AG08396 (cell line): Measurements from ENCODE around the gene ZSWIM6.
"Not testable (repeated sequence)": the region's sequence is repeated elsewhere in the genome, so short reads cannot be mapped to it uniquely, and the experiment has no call there.

ENCODE experiments used
- DNase-seq: peaks from one replicate; pipeline ENCODE4 v3.0.0; 2012; ENCODE audit warnings: low spot score, mixed read lengths

The ZSWIM6 gene

GRCh38 chr5:61407706-61408270, 75.7 kb downstream of the ZSWIM6 start:
- DNase-seq = no peak

GRCh38 chr5:61408476-61409168, 76.6 kb downstream of the ZSWIM6 start:
- DNase-seq = peak; percentile 96

DNA sequence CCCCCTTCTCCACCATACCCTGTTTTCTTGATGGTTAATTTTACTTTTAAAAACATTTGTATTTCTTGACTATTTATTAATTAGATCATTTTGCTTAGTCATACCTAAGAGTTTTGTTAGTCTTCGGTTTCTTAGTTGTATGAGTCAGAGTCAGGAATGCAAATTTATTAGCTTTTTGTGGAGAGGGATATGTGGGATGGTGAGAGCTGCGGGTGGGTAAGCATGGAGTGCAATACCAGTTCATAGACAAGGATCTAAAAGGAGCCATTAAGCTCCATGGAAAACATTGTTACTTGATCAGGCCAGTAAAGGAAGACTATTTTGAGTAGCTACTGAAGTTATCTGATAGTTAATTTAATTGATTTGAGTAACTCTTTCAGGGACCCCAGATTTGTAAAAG, 77.5 kb downstream of the ZSWIM6 start:
- DNase-seq = peak; percentile 73

DNA sequence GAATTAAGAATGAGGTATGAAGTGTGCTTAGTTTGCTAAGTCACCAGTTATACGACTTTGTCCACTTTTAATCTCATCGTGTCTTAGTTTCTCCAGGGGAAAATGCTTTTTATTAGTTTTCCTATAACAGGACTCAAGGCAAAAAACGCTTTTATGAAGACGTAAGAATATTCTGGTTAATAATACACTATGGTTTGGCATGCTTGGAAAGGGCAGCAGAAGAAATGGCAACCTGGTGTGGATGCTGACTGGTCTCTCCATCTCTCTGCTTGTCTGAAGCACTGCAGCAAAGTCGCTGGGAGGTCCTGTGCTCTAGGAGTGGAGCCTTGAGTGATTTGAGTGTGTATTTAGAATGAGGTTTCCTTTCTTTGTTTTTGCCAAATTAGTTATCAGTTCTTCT, 78.8 kb downstream of the ZSWIM6 start:
- no peak for DNase-seq

- DNase-seq = no peak
Observed at GRCh38 chr5:61412361-61412760, 80.3 kb downstream of the ZSWIM6 start.

DNA sequence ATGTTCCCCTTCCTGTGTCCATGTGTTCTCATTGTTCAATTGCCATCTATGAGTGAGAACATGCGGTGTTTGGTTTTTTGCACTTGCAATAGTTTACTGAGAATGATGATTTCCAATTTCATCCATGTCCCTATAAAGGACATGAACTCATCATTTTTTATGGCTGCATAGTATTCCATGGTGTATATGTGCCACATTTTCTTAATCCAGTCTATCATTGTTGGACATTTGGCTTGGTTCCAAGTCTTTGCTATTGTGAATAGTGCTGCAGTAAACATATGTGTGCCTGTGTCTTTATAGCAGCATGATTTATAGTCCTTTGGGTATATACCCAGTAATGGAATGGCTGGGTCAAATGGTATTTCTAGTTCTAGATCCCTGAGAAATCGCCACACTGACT, 81.1 kb downstream of the ZSWIM6 start:
- not testable (repeated sequence) for DNase-seq

GRCh38 chr5:61414806-61415205, 82.7 kb downstream of the ZSWIM6 start:
- no peak for DNase-seq

- no peak for DNase-seq
Observed at GRCh38 chr5:61416010-61416409, 84.0 kb downstream of the ZSWIM6 start.

DNA sequence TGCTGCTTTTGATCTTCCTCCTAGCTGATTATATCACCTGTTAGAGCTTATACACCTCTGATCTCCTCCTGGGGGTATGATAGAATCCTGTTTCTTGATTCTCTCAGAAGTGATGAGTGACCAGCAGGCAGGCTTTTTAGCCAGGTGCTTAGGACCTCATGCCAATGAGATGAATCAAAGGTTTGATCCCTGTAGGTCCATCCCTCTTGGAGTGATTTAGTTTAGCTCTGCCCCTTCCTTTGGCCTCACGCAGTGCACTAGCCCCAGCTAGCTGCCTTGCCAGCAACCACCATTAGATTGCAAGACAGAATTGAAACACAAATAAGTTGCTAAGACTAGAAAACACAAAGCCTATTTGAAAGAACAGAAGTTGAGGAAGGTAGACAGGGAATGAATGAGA, 84.4 kb downstream of the ZSWIM6 start:
- no peak for DNase-seq

DNA sequence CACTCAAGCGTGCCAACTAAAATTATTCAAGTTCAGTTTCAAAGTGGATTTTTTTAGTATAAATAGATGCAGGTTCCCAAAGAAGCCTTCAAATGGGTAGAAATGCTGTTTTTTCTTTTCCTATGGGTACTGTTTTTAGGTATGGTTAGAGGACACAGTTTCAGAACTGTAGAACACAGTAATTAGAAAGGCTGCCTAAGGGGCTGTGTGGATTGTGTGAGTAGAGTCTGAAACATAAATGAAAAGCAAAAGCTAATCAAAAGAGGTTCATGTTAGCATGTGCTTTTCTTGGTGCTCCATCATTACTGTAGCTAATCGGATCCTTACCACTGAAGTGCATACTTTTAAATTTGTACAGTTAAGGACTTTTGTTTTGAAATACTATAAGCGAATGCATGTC, 85.3 kb downstream of the ZSWIM6 start:
- no peak for DNase-seq

DNA sequence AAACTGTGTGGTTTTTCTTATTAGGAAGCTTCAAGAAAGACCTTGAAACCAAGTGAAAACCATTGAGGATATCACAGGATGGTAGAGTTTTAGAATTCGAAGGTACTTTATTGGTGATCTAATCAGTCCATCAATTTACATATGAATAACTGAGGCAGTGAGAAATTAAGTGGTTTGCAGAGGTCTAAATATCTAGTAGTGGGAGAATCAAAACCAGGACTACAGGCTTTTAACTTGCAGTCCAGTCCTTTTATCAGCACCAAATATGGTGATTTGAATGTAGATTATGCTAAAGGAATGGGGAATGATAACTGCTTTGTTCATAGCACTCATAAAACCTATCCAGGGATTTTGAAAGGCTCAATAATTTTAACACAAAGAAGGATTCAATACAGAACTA, 85.8 kb downstream of the ZSWIM6 start:
- DNase-seq = no peak

DNA sequence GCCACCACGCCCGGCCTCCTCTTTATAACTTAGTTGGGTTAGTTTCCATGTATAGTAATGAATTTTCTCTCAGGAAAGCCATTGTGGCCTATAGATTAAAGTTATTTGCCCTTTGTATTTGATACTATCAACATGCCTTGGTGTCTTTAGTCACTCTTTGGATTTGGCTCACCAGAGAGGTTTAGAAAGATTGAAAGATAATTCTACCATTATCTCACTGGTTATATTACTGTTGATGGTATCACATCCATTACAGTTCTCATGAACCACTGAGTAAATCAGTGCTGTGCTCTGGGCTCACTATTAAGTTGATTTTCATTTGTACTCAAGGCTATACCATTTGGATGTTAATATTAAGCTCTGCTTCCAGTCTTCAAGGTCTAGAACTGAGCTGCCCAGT, 87.0 kb downstream of the ZSWIM6 start:
- DNase-seq = no peak

DNA sequence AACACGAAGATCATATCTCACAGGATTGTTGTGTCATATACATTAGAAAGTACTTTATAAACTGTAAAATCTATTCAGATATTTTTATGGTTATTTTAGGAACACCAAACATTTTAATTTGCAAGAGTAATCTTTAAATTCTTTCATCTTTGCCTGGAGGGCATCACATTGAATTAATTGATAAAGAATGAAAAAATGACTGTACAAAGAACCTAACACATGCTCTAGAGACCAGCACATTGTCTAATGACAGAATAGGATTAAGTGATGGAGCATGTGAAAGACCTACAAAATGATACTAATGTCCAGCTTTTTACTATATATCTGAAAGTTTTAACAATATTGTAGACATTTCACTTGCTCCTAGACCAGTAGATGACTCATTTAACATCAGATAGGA, 88.0 kb downstream of the ZSWIM6 start:
- DNase-seq = no peak

- not testable (repeated sequence) for DNase-seq
Observed at GRCh38 chr5:61421262-61421661, 89.2 kb downstream of the ZSWIM6 start.

GRCh38 chr5:61423487-61424145, 91.6 kb downstream of the ZSWIM6 start:
- DNase-seq = no peak

GRCh38 chr5:61425918-61426317, 93.9 kb downstream of the ZSWIM6 start:
- DNase-seq = no peak

DNA sequence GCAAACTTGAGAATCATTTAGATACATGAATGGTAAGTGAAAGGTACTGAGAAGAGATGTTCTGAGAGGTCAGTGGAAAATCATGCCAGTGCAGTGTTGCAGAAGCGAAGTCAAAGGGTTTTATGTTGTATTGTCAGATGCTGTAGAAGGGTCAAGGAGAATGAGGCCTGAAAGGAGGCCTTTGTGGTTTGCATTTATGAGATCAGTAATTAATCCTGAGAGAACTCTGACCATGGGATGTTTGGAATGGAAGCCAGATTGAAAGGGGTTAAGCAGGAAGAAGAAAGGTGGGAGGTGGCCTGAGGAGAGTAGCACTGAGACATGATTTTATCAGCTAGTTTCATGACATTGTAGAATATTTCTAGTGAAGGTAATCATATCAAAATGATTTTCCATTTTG, 97.8 kb downstream of the ZSWIM6 start:
- no peak for DNase-seq

DNA sequence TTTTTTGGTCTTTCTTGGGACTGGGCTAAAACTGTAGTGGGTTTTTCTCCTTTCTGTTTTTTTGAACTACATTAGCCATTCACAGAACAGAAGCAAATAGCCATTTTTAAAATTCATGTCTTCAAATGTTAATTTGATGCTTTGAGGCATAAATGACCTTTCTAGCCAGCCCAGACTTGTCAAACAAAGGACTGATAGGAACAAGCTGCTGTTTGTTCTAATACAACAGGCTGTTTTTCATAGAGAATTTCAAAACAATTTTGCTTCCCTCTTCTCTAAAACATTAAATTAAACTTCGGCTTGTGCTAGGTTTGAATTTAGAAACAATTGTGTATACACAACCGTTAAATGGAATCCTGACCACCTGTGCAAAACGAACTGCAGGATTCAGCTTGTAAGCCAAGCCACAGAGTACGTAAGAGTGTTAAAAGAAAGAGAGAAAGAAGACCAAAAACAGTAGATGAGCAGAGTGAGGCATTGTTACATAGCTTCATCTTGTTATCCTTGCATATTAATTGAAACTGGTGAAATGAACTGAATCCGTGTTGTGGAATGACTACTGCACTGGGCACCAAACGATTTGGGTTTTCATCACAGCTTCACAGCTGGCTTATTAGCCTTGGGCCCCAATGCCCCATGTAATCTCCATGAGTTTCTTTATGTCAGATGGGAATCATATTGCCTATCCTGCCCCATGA, 100.0 kb downstream of the ZSWIM6 start:
- no peak for DNase-seq

GRCh38 chr5:61435368-61435767, 103.3 kb downstream of the ZSWIM6 start:
- DNase-seq = no peak

- no peak for DNase-seq
Observed at GRCh38 chr5:61438298-61438970, 106.4 kb downstream of the ZSWIM6 start.

DNA sequence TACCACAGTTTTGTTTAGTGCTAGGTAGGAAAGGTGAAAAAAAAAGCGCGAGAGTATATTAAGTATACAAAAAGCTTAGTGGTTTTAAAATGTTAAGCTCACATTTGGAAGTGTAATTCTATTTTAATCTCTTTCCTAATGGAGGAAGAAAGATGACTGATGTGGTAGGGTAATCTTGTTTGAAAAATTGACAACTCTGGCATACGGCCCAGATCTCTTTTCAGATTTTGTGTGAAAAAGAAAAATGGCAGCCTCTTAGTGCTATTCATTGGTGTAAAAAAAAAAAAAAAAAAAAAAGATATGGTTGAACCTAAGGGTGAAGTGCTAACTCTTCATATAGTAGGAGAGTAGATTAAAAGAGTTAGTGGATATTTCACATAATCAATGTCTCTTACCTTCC, 108.0 kb downstream of the ZSWIM6 start:
- DNase-seq = no peak

- DNase-seq = no peak
Observed at GRCh38 chr5:61440596-61440995, 108.5 kb downstream of the ZSWIM6 start.
